ENCODE data around the gene CSPG5. TPM values are rescaled to one million over a fixed set of nuclear protein-coding genes. Genes with fewer than 3 reads are reported as not detected.

The CSPG5 gene
- polyA plus RNA-seq, 1 donor (not counting 4 experiments of a cell fraction or from before 2014, with no cell fraction given): 0.14 TPM

GRCh38 chr3:47583320-47584075 is 4.8 kb upstream of the CSPG5 start:
- no peak overlapping the region for H3K4me2 ChIP-seq (ENCODE audit: control insufficient read depth, extremely low read depth, insufficient read depth, low read depth, low read length)
- H3K9me1 ChIP-seq (ENCODE audit: control insufficient read depth, extremely low read depth, insufficient read depth, low read length): no peaks in the 10 kb centered on the region
- H3K36me3 ChIP-seq (ENCODE audit: control insufficient read depth in 2 of 2, extremely low read depth in 1 of 2, insufficient read depth in 2 of 2, low read length in 2 of 2): peaks cover 13 to 14% of the 10 kb centered on the region in 2 experiments
- peaks cover 14% of the 10 kb centered on the region for H3K27me3 ChIP-seq (ENCODE audit: control insufficient read depth, extremely low read depth, insufficient read depth, low read length)
- no peak for DNase-seq (ENCODE audit: low read depth, low spot score)
- H3K79me2 ChIP-seq (ENCODE audit: control insufficient read depth, insufficient read depth, low read length): no peaks in the 10 kb centered on the region
- H4K20me1 ChIP-seq (ENCODE audit: control insufficient read depth, extremely low read depth, insufficient read depth, low read length): no peaks in the 10 kb centered on the region
- peaks cover 3% of the 10 kb centered on the region for H3K4me1 ChIP-seq (ENCODE audit: control insufficient read depth, extremely low read depth, insufficient read depth, low read length)
- no peak overlapping the region for H3K9ac ChIP-seq (ENCODE audit: control insufficient read depth, extremely low read depth, insufficient read depth, low read length)
- H3K4me3 ChIP-seq (ENCODE audit: control insufficient read depth in 2 of 3, extremely low read depth in 1 of 3, insufficient read depth in 2 of 3, low read depth in 1 of 3, low read length in 3 of 3): no peak overlapping the region
- no peak overlapping the region for H3K27ac ChIP-seq (ENCODE audit: control insufficient read depth, insufficient read depth, low read length)
- TF ChIP-seq EZH2 (IDR thresholded peaks at IDR 0.05; ENCODE audit: low read length) (no peak), CTCF (optimal IDR thresholded peaks at IDR 0.05 in 1 of 3, IDR thresholded peaks at IDR 0.05 in 1 of 3, conservative IDR thresholded peaks at IDR 0.05 in 1 of 3; ENCODE audit: extremely low read depth in 1 of 3, insufficient read depth in 2 of 3, low read length in 3 of 3) (no peak)
- dilution Hi-C loops (cut with MboI; ENCODE audit: extremely low pct_ligation_motif_present, low sequenced_read_pairs): no loop called here
- no peak for FAIRE-seq
- H2AFZ ChIP-seq (ENCODE audit: control insufficient read depth, low read length): no peak overlapping the region
- no peaks in the 10 kb centered on the region for H3K9me3 ChIP-seq (ENCODE audit: control insufficient read depth, low read depth, low read length)

- H3K4me2 ChIP-seq (ENCODE audit: control insufficient read depth, extremely low read depth, insufficient read depth, low read depth, low read length): no peak overlapping the region
- H3K9ac ChIP-seq (ENCODE audit: control insufficient read depth, extremely low read depth, insufficient read depth, low read length): no peak overlapping the region
- no peak overlapping the region for H2AFZ ChIP-seq (ENCODE audit: control insufficient read depth, low read length)
- no peak for DNase-seq (ENCODE audit: low read depth, low spot score)
- H3K9me3 ChIP-seq (ENCODE audit: control insufficient read depth, low read depth, low read length): no peaks in the 10 kb centered on the region
- no peak for FAIRE-seq
- no peaks in the 10 kb centered on the region for H3K9me1 ChIP-seq (ENCODE audit: control insufficient read depth, extremely low read depth, insufficient read depth, low read length)
- H3K4me1 ChIP-seq (ENCODE audit: control insufficient read depth, extremely low read depth, insufficient read depth, low read length): peaks cover 3% of the 10 kb centered on the region
- no peaks in the 10 kb centered on the region for H4K20me1 ChIP-seq (ENCODE audit: control insufficient read depth, extremely low read depth, insufficient read depth, low read length)
- H3K4me3 ChIP-seq (ENCODE audit: control insufficient read depth in 2 of 3, extremely low read depth in 1 of 3, insufficient read depth in 2 of 3, low read depth in 1 of 3, low read length in 3 of 3): no peak overlapping the region
- dilution Hi-C loops (cut with MboI; ENCODE audit: extremely low pct_ligation_motif_present, low sequenced_read_pairs): no loop called here
- H3K27me3 ChIP-seq (ENCODE audit: control insufficient read depth, extremely low read depth, insufficient read depth, low read length): peaks cover 24% of the 10 kb centered on the region
- TF ChIP-seq EZH2 (IDR thresholded peaks at IDR 0.05; ENCODE audit: low read length) (no peak), CTCF (optimal IDR thresholded peaks at IDR 0.05 in 1 of 3, IDR thresholded peaks at IDR 0.05 in 1 of 3, conservative IDR thresholded peaks at IDR 0.05 in 1 of 3; ENCODE audit: extremely low read depth in 1 of 3, insufficient read depth in 2 of 3, low read length in 3 of 3) (no peak)
- no peaks in the 10 kb centered on the region for H3K79me2 ChIP-seq (ENCODE audit: control insufficient read depth, insufficient read depth, low read length)
- H3K36me3 ChIP-seq (ENCODE audit: control insufficient read depth in 2 of 2, extremely low read depth in 1 of 2, insufficient read depth in 2 of 2, low read length in 2 of 2): peaks cover 4 to 7% of the 10 kb centered on the region in 2 experiments
- no peak overlapping the region for H3K27ac ChIP-seq (ENCODE audit: control insufficient read depth, insufficient read depth, low read length)
Measured at GRCh38 chr3:47581835-47582234, 3.2 kb upstream of the CSPG5 start.
